ENCODE measurements around the gene SPG7.

The SPG7 gene

DNA sequence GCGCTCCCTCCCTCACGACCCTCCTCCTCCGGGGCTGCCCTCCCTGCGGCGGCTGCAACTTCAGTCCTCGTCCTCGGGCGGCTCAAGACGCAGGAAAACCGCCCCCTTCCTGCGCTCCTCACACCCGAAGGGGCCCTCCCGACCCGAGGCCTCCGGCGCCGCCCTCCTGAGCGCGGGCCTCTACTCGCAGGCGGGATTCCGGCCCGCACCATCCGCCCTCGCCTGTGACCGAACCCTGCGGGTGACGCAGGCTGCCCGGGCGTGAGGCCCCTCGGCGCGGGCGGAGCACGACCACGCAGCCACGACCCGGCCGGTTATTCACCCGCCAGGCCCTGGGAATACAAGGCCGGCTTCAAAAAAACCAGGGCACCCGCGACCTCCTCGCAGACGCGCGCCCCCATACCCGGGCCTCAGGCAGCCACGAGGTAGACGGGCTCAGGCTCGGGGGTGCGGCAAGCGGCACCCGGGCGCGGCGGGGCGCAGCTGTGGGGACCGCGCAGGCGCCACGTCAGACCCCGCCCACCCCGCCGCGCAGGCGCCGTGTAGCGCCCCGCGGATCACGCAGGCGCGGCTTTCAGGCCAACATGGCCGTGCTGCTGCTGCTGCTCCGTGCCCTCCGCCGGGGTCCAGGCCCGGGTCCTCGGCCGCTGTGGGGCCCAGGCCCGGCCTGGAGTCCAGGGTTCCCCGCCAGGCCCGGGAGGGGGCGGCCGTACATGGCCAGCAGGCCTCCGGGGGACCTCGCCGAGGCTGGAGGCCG is at the start of gene SPG7 (continued):
- TF ChIP-seq, protein P1, sequence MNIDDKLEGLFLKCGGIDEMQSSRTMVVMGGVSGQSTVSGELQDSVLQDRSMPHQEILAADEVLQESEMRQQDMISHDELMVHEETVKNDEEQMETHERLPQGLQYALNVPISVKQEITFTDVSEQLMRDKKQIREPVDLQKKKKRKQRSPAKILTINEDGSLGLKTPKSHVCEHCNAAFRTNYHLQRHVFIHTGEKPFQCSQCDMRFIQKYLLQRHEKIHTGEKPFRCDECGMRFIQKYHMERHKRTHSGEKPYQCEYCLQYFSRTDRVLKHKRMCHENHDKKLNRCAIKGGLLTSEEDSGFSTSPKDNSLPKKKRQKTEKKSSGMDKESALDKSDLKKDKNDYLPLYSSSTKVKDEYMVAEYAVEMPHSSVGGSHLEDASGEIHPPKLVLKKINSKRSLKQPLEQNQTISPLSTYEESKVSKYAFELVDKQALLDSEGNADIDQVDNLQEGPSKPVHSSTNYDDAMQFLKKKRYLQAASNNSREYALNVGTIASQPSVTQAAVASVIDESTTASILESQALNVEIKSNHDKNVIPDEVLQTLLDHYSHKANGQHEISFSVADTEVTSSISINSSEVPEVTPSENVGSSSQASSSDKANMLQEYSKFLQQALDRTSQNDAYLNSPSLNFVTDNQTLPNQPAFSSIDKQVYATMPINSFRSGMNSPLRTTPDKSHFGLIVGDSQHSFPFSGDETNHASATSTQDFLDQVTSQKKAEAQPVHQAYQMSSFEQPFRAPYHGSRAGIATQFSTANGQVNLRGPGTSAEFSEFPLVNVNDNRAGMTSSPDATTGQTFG (tag by site-specific recombination; IDR thresholded peaks at IDR 0.05; ENCODE audit: borderline replicate concordance) = no peak
- no peak for TF ChIP-seq ZNF354C (tag by site-specific recombination; IDR thresholded peaks at IDR 0.05; ENCODE audit: borderline replicate concordance, low read depth)
- TF ChIP-seq, protein P2, sequence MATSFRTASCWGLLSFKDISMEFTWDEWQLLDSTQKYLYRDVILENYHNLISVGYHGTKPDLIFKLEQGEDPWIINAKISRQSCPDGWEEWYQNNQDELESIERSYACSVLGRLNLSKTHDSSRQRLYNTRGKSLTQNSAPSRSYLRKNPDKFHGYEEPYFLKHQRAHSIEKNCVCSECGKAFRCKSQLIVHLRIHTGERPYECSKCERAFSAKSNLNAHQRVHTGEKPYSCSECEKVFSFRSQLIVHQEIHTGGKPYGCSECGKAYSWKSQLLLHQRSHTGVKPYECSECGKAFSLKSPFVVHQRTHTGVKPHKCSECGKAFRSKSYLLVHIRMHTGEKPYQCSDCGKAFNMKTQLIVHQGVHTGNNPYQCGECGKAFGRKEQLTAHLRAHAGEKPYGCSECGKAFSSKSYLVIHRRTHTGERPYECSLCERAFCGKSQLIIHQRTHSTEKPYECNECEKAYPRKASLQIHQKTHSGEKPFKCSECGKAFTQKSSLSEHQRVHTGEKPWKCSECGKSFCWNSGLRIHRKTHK (tag by site-specific recombination; IDR thresholded peaks at IDR 0.05) = no peak
- no peak for TF ChIP-seq MYNN (tag by site-specific recombination; IDR thresholded peaks at IDR 0.05; ENCODE audit: borderline replicate concordance)
- TF ChIP-seq SALL2 (tag by site-specific recombination; IDR thresholded peaks at IDR 0.05; ENCODE audit: borderline replicate concordance) = no peak
- TF ChIP-seq ZNF785 (tag by site-specific recombination; IDR thresholded peaks at IDR 0.05) = no peak
- no peak for TF ChIP-seq ZNF350 (tag by site-specific recombination; IDR thresholded peaks at IDR 0.05)
- 0 out of 2 replicates have a peak, but pooled peaks have one; percentile 42 for TF ChIP-seq ZNF2 (tag by site-specific recombination; IDR thresholded peaks at IDR 0.05)
- no peak for TF ChIP-seq OVOL3 (tag by site-specific recombination; IDR thresholded peaks at IDR 0.05)
- no peak; the same call in 1 of the 2 replicates for TF ChIP-seq ZIC2 (tag by site-specific recombination; IDR thresholded peaks at IDR 0.05)
- no peak for TF ChIP-seq ZNF777 (tag by site-specific recombination; IDR thresholded peaks at IDR 0.05; ENCODE audit: borderline replicate concordance)
- TF ChIP-seq, protein P3, sequence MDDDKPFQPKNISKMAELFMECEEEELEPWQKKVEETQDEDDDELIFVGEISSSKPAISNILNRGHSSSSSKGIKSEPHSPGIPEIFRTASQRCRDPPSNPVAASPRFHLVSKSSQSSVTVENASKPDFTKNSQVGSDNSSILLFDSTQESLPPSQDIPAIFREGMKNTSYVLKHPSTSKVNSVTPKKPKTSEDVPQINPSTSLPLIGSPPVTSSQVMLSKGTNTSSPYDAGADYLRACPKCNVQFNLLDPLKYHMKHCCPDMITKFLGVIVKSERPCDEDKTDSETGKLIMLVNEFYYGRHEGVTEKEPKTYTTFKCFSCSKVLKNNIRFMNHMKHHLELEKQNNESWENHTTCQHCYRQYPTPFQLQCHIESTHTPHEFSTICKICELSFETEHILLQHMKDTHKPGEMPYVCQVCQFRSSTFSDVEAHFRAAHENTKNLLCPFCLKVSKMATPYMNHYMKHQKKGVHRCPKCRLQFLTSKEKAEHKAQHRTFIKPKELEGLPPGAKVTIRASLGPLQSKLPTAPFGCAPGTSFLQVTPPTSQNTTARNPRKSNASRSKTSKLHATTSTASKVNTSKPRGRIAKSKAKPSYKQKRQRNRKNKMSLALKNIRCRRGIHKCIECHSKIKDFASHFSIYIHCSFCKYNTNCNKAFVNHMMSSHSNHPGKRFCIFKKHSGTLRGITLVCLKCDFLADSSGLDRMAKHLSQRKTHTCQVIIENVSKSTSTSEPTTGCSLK (tag by site-specific recombination; IDR thresholded peaks at IDR 0.05) = no peak
- TF ChIP-seq ZNF670 (tag by site-specific recombination; IDR thresholded peaks at IDR 0.05; ENCODE audit: low read depth) = no peak
- TF ChIP-seq, protein P4, sequence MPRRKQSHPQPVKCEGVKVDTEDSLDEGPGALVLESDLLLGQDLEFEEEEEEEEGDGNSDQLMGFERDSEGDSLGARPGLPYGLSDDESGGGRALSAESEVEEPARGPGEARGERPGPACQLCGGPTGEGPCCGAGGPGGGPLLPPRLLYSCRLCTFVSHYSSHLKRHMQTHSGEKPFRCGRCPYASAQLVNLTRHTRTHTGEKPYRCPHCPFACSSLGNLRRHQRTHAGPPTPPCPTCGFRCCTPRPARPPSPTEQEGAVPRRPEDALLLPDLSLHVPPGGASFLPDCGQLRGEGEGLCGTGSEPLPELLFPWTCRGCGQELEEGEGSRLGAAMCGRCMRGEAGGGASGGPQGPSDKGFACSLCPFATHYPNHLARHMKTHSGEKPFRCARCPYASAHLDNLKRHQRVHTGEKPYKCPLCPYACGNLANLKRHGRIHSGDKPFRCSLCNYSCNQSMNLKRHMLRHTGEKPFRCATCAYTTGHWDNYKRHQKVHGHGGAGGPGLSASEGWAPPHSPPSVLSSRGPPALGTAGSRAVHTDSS (tag by site-specific recombination; IDR thresholded peaks at IDR 0.05) = no peak
- TF ChIP-seq YY1 (tag by site-specific recombination; IDR thresholded peaks at IDR 0.05) = 0 out of 2 replicates have a peak, but pooled peaks have one; percentile 61
- TF ChIP-seq, protein P5, sequence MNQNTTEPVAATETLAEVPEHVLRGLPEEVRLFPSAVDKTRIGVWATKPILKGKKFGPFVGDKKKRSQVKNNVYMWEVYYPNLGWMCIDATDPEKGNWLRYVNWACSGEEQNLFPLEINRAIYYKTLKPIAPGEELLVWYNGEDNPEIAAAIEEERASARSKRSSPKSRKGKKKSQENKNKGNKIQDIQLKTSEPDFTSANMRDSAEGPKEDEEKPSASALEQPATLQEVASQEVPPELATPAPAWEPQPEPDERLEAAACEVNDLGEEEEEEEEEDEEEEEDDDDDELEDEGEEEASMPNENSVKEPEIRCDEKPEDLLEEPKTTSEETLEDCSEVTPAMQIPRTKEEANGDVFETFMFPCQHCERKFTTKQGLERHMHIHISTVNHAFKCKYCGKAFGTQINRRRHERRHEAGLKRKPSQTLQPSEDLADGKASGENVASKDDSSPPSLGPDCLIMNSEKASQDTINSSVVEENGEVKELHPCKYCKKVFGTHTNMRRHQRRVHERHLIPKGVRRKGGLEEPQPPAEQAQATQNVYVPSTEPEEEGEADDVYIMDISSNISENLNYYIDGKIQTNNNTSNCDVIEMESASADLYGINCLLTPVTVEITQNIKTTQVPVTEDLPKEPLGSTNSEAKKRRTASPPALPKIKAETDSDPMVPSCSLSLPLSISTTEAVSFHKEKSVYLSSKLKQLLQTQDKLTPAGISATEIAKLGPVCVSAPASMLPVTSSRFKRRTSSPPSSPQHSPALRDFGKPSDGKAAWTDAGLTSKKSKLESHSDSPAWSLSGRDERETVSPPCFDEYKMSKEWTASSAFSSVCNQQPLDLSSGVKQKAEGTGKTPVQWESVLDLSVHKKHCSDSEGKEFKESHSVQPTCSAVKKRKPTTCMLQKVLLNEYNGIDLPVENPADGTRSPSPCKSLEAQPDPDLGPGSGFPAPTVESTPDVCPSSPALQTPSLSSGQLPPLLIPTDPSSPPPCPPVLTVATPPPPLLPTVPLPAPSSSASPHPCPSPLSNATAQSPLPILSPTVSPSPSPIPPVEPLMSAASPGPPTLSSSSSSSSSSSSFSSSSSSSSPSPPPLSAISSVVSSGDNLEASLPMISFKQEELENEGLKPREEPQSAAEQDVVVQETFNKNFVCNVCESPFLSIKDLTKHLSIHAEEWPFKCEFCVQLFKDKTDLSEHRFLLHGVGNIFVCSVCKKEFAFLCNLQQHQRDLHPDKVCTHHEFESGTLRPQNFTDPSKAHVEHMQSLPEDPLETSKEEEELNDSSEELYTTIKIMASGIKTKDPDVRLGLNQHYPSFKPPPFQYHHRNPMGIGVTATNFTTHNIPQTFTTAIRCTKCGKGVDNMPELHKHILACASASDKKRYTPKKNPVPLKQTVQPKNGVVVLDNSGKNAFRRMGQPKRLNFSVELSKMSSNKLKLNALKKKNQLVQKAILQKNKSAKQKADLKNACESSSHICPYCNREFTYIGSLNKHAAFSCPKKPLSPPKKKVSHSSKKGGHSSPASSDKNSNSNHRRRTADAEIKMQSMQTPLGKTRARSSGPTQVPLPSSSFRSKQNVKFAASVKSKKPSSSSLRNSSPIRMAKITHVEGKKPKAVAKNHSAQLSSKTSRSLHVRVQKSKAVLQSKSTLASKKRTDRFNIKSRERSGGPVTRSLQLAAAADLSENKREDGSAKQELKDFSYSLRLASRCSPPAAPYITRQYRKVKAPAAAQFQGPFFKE (tag by site-specific recombination; IDR thresholded peaks at IDR 0.05; ENCODE audit: borderline replicate concordance) = no peak
- TF ChIP-seq, protein P6, sequence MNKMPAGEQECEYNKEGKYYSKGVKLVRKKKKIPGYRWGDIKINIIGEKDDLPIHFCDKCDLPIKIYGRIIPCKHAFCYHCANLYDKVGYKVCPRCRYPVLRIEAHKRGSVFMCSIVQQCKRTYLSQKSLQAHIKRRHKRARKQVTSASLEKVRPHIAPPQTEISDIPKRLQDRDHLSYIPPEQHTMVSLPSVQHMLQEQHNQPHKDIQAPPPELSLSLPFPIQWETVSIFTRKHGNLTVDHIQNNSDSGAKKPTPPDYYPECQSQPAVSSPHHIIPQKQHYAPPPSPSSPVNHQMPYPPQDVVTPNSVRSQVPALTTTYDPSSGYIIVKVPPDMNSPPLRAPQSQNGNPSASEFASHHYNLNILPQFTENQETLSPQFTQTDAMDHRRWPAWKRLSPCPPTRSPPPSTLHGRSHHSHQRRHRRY (tag by site-specific recombination; IDR thresholded peaks at IDR 0.05) = no peak
- TF ChIP-seq ZNF248 (tag by site-specific recombination; IDR thresholded peaks at IDR 0.05) = no peak
- no peak for TF ChIP-seq ZNF830 (tag by site-specific recombination; IDR thresholded peaks at IDR 0.05; ENCODE audit: low read depth)
- TF ChIP-seq TCF7L2 (IDR thresholded peaks at IDR 0.05; ENCODE audit: borderline replicate concordance, low read depth, low read length) = no peak
- no peak for TF ChIP-seq ZNF624 (tag by site-specific recombination; IDR thresholded peaks at IDR 0.05)
- TF ChIP-seq ZNF24 (tag by site-specific recombination; IDR thresholded peaks at IDR 0.05) = no peak
- TF ChIP-seq KLF16 (tag by site-specific recombination; IDR thresholded peaks at IDR 0.05) = peak; percentile 76

All from HEK293 (cell line).